RWPE2 (cell line): ENCODE measurements around the gene KDM4C.
A peak's percentile ranks its signal among the peaks of the same experiment; 100 is the strongest.

Experiments
- ATAC-seq: fragments of 200-7000 bp; cut with Tn5 transposase; 3 replicates; pipeline ENCODE4 v1.9.1; 2021; ENCODE audit warnings: low read depth
- DNase-seq: peaks from one replicate; pipeline ENCODE4 v3.0.0-alpha.2; 2020; ENCODE audit warnings: low spot score
- H3K27ac ChIP-seq: fragments of 450-650 bp; 2 replicates; pipeline ENCODE4 v1.5.1; 2017; ENCODE audit warnings: mild to moderate bottlenecking; ENCODE audit not compliant: poor library complexity, severe bottlenecking
- H3K27me3 ChIP-seq: fragments of 250-450 bp; sonication (Bioruptor Pico); 2 replicates; pipeline ENCODE4 v1.5.1; 2021; ENCODE audit warnings: mild to moderate bottlenecking, moderate library complexity; ENCODE audit not compliant: insufficient read depth, poor library complexity, severe bottlenecking
- H3K36me3 ChIP-seq: fragments of 250-450 bp; sonication (Bioruptor Pico); 2 replicates; pipeline ENCODE4 v1.5.1; 2020; ENCODE audit warnings: low read depth, mild to moderate bottlenecking, moderate library complexity
- H3K4me1 ChIP-seq: fragments of 250-450 bp; sonication (Bioruptor Pico); 2 replicates; pipeline ENCODE4 v1.5.1; 2021; ENCODE audit warnings: mild to moderate bottlenecking, moderate library complexity; ENCODE audit not compliant: insufficient read depth, poor library complexity, severe bottlenecking
- H3K4me3 ChIP-seq: fragments of 250-450 bp; sonication (Bioruptor Pico); 2 replicates; pipeline ENCODE4 v1.5.1; 2021; ENCODE audit warnings: mild to moderate bottlenecking, moderate library complexity; ENCODE audit not compliant: severe bottlenecking
- H3K9me3 ChIP-seq: fragments of 250-450 bp; sonication (Bioruptor Pico); 2 replicates; pipeline ENCODE4 v1.5.1; 2021; ENCODE audit warnings: mild to moderate bottlenecking, moderate library complexity; ENCODE audit not compliant: severe bottlenecking
- CTCF ChIP-seq: fragments of 450-650 bp; IDR thresholded peaks from one replicate; pipeline ENCODE4 v1.5.1; 2017; ENCODE audit warnings: mild to moderate bottlenecking, moderate library complexity; ENCODE audit not compliant: poor library complexity, severe bottlenecking

Gene KDM4C

DNA sequence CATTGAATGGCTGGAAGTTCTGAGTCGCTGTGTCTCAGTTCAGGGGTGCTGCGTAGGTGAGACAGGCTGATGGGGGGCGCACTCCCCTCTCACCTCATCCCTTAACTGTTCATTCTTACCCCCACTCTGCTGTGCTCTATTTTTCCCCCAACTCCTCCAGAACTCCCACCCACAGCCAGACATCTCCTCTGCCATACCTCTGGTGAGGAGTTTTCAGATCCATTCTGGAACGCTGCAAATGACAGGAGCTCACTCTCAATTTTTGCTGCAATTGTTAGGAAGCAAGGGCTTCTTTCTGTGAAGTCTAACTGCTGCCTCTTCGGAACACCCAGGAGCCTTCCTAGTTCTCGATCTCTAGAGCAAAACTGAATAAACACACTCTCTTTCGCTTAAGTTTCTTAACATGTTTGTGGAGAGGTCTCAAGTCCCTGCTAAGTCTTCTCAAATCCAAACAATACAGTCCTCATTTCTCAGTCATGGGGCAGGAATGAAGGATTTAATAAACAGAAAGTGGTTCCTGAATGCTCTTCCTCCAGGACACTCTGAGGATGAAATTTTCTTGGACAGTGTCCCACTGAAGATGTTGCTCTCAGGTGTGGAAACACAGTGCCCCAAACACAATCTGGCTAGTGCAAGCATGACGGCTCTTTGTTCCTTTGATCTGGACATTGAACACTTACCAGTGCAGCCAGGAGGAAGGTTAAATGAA lies 387.7 kb downstream of the KDM4C start:
- DNase-seq, result no peak
- Histone ChIP-seq H3K27me3 (no peaks in the 10 kb centered on the region), H3K4me1 (no peaks in the 10 kb centered on the region), H3K4me3 (no peak overlapping the region), H3K36me3 (no peaks in the 10 kb centered on the region), H3K27ac (no peak overlapping the region), H3K9me3 (no peaks in the 10 kb centered on the region)
- ATAC-seq, result no peak
- no peak for TF ChIP-seq CTCF

DNA sequence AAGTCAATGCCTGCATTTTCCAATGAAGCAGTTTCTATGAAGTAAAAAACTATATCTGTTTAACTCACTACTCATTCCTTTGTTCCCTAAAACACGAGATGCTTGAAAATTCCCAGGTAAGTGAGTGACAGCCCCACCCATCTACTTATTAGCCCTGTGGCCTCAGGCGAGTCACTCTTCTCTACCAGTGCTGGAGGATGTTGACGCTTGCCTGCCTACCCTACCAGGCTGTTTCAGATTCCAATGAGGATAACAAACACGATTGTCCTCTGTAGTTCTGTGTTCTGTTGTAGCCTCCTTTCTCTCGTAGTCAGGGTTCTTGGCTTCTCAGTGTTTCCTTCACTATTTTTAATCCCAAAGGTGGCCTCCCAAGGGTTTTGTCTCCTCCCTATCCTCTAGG lies 388.8 kb downstream of the KDM4C start:
- no peaks in the 10 kb centered on the region for H3K9me3 ChIP-seq
- H3K4me3 ChIP-seq, result no peak overlapping the region
- TF ChIP-seq CTCF, result no peak
- ATAC-seq, result peak; percentile 85
- no peaks in the 10 kb centered on the region for H3K4me1 ChIP-seq
- no peaks in the 10 kb centered on the region for H3K27me3 ChIP-seq
- no peaks in the 10 kb centered on the region for H3K36me3 ChIP-seq
- H3K27ac ChIP-seq, result no peak overlapping the region
- DNase-seq, result no peak

DNA sequence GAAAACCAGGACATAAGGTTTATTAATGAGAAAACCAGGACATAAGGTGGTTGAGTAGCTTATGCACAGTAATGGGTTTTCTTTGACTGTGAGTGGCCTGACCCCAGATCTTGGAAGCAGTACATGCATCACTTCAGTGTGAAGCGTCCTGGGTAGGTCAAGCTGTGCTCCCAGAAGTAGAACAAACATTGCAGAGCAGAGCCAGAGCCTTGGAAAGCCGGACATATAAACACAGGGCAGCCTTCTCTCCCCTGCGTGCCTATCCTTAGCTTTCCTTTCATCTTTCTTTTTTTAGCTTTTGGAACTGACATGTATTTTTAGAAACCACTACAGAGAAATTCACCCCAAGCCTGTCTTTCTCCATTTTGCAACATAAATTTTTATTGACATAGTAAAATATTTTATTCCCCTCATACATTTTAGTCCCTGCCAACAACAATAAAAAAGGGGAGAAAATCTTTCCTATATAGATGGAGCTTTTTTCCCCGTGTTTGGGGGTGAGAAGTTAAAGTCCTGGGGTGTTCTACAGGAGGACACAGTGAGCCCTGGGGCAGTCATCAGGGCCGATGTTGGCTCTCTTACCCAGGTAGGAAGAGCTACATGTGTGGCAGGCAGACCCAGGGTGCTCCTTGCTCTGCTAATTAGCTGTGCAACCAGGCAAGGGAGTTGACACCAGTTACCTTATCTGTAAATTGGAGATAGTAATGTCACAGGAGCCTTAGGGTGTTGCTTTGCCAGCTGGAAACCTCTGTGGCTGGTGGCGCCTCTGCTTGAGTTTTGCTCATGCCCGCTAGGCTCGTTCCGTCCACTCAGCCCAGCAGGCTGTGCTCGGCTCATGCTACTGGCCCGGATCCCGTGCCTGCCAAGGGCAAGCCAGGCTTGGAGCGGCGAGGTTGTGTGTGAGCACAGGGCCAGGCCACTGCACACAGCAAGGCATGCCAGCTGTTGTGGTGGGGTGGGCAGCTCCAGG lies 389.6 kb downstream of the KDM4C start:
- H3K4me1 ChIP-seq, result no peaks in the 10 kb centered on the region
- H3K27me3 ChIP-seq, result no peaks in the 10 kb centered on the region
- no peak overlapping the region for H3K27ac ChIP-seq
- H3K36me3 ChIP-seq, result no peaks in the 10 kb centered on the region
- no peak overlapping the region for H3K4me3 ChIP-seq
- no peak for ATAC-seq
- DNase-seq, result no peak
- no peaks in the 10 kb centered on the region for H3K9me3 ChIP-seq
- TF ChIP-seq CTCF, result no peak

DNA sequence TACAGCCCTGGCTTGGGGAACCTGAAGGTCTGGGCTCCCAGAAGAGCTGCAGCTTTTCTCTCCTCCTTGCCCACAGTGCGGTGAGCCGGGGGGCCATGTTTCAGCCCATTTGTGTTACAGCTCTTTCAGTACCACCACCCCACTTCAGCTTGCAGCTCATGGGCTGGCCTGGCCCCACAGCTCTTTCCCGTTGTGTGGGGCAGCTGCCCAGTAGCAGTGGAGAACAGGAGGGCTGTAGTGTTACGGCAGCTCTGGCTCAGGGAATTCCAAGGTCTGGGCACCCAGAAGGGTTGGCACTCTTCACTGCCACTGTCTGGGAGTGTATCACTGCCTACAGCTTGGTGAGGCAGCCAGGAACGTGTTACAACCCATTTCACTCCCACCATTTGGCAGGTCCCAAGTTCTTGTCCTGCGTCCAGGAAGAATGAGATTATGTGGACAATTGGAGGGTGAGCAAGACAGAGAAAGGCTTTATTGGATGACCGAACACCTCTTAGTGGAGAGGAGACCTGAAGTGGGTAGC lies 390.5 kb downstream of the KDM4C start:
- DNase-seq (no peak), ATAC-seq (no peak)
- no peaks in the 10 kb centered on the region for H3K27me3 ChIP-seq
- no peaks in the 10 kb centered on the region for H3K36me3 ChIP-seq
- no peak for TF ChIP-seq CTCF
- no peak overlapping the region for H3K4me3 ChIP-seq
- H3K27ac ChIP-seq, result no peak overlapping the region
- no peaks in the 10 kb centered on the region for H3K4me1 ChIP-seq
- H3K9me3 ChIP-seq, result no peaks in the 10 kb centered on the region
